ENCODE measurements around the gene HMGXB3. TPM values are rescaled to one million over a fixed set of nuclear protein-coding genes. Genes with fewer than 3 reads are reported as not detected.

Gene HMGXB3
- total RNA-seq, 4 donors from 2014 or later: 23.6 to 44.6 (median 29.4) TPM

GRCh38 chr5:150079909-150080461 is 79.4 kb downstream of the HMGXB3 start:
- TF ChIP-seq, protein P1, sequence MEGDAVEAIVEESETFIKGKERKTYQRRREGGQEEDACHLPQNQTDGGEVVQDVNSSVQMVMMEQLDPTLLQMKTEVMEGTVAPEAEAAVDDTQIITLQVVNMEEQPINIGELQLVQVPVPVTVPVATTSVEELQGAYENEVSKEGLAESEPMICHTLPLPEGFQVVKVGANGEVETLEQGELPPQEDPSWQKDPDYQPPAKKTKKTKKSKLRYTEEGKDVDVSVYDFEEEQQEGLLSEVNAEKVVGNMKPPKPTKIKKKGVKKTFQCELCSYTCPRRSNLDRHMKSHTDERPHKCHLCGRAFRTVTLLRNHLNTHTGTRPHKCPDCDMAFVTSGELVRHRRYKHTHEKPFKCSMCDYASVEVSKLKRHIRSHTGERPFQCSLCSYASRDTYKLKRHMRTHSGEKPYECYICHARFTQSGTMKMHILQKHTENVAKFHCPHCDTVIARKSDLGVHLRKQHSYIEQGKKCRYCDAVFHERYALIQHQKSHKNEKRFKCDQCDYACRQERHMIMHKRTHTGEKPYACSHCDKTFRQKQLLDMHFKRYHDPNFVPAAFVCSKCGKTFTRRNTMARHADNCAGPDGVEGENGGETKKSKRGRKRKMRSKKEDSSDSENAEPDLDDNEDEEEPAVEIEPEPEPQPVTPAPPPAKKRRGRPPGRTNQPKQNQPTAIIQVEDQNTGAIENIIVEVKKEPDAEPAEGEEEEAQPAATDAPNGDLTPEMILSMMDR (IDR thresholded peaks at IDR 0.05; ENCODE audit: low read depth): no peak

GRCh38 chr5:150080696-150081435 is 80.3 kb downstream of the HMGXB3 start:
- TF ChIP-seq, protein P1 (IDR thresholded peaks at IDR 0.05; ENCODE audit: low read depth): no peak

DNA sequence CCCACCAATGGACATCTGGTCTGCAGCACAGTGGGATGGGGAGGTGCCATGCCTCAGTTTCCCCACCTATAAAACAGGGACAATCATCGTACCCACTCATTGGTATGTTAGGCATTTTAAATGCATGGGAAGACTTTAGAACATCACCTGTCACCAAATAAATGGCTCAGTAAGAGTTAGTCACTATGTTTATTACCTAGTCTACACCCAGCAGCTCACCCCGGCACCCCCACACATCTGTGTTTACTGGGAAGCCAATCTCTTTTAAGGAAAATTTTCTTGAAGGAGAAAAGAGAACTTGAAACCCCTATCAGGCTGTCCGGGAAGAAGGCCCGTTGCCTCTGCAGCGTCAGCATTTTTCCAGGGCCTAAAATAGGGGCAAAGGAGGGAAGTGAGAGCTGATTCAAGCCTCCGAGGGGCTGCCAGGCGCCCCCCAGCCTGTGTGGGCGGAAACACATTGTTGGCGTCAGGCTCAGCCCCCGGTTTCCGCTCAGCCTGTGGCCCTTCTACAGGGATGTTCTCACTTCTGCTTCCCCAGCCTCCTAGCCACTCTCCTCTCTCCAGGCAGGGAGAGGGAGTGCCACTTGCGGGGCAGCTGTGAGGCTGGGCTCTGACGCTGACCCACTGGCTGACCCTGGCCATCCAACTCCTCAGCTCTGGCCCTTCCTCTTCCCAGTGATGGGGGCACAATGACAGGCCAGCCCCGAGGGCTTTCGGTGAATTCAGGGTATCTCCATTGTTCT is 81.2 kb downstream of the HMGXB3 start:
- TF ChIP-seq, protein P1 (IDR thresholded peaks at IDR 0.05; ENCODE audit: low read depth): no peak

GRCh38 chr5:150082374-150082773 is 81.8 kb downstream of the HMGXB3 start:
- TF ChIP-seq, protein P1 (IDR thresholded peaks at IDR 0.05; ENCODE audit: low read depth): no peak

DNA sequence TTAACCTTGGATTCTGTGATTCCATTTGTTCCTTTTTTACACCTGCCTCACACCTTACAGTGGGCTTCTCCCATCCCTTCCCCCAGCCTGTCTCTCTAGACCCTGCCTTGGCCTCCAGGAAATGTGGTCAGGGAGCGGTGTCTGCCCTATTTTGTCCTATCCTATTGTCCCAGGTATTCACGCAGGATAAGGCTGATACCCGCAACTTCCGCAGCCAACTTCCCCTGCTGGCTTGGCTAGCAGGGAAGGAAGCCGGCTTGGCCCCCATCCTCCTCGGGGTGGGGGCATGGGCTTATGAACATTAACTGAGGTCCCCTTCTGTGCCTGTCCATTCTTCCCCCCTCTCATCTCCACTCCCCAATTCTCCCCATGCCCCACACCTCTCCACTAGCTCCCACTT is 82.3 kb downstream of the HMGXB3 start:
- TF ChIP-seq, protein P1 (IDR thresholded peaks at IDR 0.05; ENCODE audit: low read depth): no peak

DNA sequence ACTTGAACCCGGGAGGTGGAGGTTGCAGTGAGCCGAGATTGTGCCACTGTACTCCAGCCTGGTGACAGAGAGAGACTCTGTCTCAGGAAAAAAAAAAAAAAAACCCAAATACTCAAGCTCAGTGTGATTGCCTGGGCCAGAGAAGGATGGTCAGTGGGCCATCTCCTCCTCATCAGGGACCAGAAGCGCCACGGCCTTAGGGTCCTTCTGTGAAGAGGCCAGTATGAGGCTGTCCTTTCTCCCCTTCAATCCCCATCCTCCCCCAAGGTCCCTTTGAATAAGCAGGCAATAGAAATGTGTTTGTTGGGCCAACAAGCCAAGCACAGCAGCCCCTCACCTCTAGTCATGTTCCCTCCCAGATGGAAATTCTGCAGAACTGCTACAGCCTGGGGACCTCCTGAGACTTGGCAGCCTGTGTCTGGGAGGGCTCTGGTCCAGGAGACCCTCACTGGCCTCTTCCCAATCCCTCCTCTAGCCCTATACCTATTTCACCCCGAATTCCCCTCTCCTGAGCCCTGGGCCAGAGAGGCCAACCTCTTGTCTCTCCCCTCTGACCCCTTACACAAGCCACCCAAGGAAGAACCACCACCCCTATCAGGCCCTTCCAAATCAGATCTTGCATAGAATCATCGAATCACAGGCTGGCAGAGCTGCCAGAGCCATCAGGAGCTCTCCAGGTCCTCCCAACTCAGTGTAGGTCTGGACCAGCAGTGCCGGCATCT is 84.8 kb downstream of the HMGXB3 start:
- TF ChIP-seq, protein P1 (IDR thresholded peaks at IDR 0.05; ENCODE audit: low read depth): no peak

Data from subcutaneous adipose tissue (tissue), 4 donors.